Epithelial cell of esophagus (primary cell): ENCODE measurements around the gene SLC30A1.

Experiments
- DNase-seq: peaks from one replicate; pipeline ENCODE4 v3.0.0; 2010; ENCODE audit warnings: low read depth
- H3K4me3 ChIP-seq: 2 replicates; pipeline ENCODE4 v1.5.1; 2011; ENCODE audit warnings: mild to moderate bottlenecking, low read length, control low read depth
- TF ChIP-seq, protein P1 (sequence below): IDR thresholded peaks from 2 replicates; pipeline ENCODE4 v1.5.1; 2011; ENCODE audit warnings: low read depth, mild to moderate bottlenecking, low read length, control low read depth, inconsistent platforms; ENCODE audit not compliant: insufficient read depth; ENCODE audit errors: missing control alignments

SLC30A1 gene

DNA sequence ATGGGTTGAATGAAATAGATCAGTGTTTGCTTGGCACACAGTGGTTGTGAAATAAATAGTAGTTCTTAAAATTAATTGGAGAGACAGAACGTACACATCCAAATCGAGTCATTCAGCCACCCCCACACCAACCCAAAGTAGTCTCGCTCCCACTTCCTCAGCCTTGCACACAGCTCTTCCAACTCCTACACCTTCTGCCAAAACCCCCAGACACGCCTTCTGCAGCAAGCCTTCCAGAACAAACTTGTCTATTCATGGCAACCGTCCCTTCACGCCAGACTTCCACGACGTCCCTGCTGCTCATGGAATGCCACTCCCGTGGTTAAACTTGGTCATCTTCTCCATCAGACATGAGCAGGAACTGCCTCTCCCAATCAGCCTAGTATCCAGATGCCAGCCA is 49.5 kb downstream of the SLC30A1 start:
- H3K4me3 ChIP-seq: no peak overlapping the region
- TF ChIP-seq, protein P1, sequence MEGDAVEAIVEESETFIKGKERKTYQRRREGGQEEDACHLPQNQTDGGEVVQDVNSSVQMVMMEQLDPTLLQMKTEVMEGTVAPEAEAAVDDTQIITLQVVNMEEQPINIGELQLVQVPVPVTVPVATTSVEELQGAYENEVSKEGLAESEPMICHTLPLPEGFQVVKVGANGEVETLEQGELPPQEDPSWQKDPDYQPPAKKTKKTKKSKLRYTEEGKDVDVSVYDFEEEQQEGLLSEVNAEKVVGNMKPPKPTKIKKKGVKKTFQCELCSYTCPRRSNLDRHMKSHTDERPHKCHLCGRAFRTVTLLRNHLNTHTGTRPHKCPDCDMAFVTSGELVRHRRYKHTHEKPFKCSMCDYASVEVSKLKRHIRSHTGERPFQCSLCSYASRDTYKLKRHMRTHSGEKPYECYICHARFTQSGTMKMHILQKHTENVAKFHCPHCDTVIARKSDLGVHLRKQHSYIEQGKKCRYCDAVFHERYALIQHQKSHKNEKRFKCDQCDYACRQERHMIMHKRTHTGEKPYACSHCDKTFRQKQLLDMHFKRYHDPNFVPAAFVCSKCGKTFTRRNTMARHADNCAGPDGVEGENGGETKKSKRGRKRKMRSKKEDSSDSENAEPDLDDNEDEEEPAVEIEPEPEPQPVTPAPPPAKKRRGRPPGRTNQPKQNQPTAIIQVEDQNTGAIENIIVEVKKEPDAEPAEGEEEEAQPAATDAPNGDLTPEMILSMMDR: no peak
- DNase-seq: peak; percentile 27

DNA sequence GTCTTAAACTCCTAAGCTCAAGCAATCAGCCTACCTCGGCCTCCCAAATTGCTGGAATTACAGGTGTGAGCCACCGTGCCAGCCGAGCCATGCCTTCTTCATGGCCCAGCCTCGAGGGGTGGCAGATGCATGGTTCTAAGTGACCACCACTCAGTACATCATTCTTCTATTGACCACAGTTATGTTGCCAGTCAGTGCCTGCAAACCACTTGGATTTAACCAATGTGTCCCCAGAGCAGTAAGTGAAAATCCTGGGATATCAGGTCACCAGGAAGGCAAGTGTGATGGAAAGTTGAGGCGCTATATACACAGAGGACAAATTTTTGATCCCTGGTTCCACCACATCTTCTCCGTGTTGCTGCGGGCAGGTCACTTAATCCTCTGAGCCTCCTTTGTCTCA is 50.0 kb downstream of the SLC30A1 start:
- no peak overlapping the region for H3K4me3 ChIP-seq
- no peak for DNase-seq
- TF ChIP-seq, protein P1: no peak

DNA sequence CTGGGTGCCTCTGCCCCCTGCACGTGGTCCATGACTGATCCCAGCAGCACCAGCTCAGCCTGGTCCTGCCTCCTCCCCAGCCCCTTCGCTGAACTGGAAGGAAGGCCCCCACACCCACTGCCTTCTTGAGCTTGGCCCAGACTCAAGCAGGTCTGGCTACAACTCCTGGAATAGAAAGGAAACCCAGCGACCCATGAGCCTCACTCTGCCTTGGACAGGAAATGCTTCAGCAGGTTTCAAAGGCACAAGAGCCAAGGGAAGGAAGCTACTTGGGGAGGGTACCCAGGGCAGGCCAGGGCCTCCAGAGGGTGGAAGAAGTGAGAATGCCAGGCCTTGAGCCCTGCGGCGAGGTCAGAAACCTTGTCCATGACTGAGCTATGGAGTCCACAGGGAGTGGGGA is 51.1 kb downstream of the SLC30A1 start:
- no peak for DNase-seq
- TF ChIP-seq, protein P1: no peak

DNA sequence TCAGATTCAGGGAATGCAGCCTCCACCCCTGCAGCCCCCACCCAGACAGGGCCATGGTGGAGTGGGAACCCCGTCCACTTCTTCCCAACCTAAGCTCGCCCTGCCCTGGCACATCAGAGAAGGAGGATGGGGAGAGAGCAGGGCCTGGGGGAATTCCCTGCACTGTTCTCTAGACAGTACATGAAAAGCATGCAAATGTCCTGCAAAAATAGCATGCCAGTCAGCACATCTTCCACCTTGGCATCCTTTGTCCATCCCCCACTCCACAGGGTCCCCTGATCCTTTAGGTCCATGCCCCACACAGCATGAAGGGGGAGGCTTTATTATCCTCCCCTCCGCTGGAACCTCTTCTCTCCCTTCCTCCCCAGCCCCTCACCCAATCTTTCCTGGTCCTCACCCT is 52.0 kb downstream of the SLC30A1 start:
- H3K4me3 ChIP-seq: no peak overlapping the region
- DNase-seq: no peak
- TF ChIP-seq, protein P1: no peak

More for the DNA sequence above, 51.1 kb downstream of the SLC30A1 start:
- H3K4me3 ChIP-seq: no peak overlapping the region

DNA sequence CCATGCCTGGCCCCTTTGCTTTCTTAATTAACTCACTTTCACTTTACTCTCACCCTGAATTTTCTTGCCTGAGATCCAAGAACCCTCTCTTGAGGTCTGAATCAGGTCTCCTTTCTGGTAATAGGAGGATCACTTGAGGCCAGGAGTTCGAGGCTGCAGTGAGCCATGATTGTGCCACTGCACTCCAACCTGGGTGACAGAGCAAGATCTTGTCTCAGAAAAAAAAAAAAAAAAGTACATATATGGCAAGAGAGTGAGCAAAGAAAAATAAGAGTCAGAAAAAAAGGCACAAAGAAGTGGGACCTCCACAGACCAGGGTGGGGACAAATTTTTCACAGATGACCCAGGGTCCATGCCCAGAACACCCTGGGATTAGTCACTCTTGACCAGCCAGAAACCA is 52.9 kb downstream of the SLC30A1 start:
- no peak for DNase-seq
- TF ChIP-seq, protein P1: no peak
- H3K4me3 ChIP-seq: no peak overlapping the region

DNA sequence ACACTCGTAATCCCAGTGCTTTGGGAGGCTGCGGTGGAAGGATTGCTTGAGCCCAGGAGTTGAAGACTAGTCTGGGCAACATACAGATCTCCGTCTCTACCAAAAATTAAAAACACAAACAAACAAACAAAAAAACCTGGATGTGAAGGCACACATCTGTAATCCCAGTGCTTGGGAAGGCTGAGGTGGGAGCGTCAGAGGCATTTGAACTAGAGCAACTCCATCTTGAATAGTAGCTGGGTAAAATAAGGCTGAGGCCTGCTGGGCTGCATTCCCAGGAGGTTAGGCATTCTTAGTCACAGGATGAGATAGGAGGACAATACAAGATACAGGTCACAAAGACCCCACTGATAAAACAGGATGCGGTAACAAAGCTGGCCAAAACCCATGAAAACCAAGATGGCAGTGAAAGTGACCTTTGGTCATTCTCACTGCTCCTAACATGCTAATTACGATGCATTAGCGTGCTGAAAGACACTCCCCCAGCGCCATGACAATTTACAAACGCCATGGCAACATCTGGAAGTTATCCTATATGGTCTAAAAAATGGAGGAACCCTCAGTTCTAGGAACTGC is 53.8 kb downstream of the SLC30A1 start:
- TF ChIP-seq, protein P1: no peak

DNA sequence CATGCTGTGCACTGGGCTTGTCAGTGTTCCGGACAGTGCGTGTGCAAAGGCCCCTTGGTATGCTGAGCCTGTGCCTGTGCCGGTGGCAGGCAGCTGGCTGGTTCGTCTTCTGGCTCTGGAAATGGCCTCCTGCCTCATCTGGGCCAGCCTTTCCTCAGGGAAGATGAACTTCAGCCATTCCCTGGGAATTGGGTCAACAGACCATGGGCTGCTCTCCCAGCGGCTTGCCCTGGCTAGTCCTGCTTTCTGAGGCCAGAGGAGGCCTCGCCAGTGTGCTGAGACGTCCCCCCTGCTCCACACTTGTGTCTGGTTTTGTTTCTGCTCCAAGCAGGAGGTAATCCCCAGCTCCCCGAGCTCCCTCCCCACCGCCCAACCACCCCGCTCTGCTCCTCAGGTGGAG is 54.4 kb downstream of the SLC30A1 start:
- no peak for DNase-seq
- H3K4me3 ChIP-seq: no peak overlapping the region
- TF ChIP-seq, protein P1: no peak

More for the DNA sequence above, 53.8 kb downstream of the SLC30A1 start:
- no peak overlapping the region for H3K4me3 ChIP-seq
- no peak for DNase-seq
